ENCODE measurements around the gene NOVA2. TPM values are rescaled to one million over a fixed set of nuclear protein-coding genes. Genes with fewer than 3 reads are reported as not detected.

The NOVA2 gene
- total RNA-seq, 1 donor from 2014 or later, result 10.7 TPM

- Mint-ChIP-seq H3K36me3 (ENCODE audit: low read depth, unreplicated experiment) (peaks cover 2% of the 10 kb centered on the region), H3K27me3 (ENCODE audit: low read depth, unreplicated experiment) (no peaks in the 10 kb centered on the region), H3K4me1 (ENCODE audit: low read depth, unreplicated experiment) (peaks cover 13% of the 10 kb centered on the region), H3K4me3 (ENCODE audit: unreplicated experiment) (peak overlapping the region; percentile 76), H3K9me3 (ENCODE audit: unreplicated experiment) (no peaks in the 10 kb centered on the region), H3K27ac (ENCODE audit: unreplicated experiment) (no peak overlapping the region)
- H2AFZ ChIP-seq (ENCODE audit: low read depth, low read length), result peak overlapping the region; percentile 42
- peaks cover 39% of the 10 kb centered on the region for H3K4me1 ChIP-seq (ENCODE audit: insufficient read depth, low read length)
- no peak for TF ChIP-seq EZH2 (IDR thresholded peaks at IDR 0.05; ENCODE audit: insufficient read depth, low read length)
- TF ChIP-seq CTCF (IDR thresholded peaks at IDR 0.05; ENCODE audit: insufficient read depth, low read depth, low read length), result no peak
- H3K4me2 ChIP-seq (ENCODE audit: low read length), result peak overlapping the region; percentile 55
- H3K79me2 ChIP-seq (ENCODE audit: insufficient read depth, low read length), result no peaks in the 10 kb centered on the region
- no peaks in the 10 kb centered on the region for H3K36me3 ChIP-seq (ENCODE audit: insufficient read depth, low read length)
- peak overlapping the region; percentile 10 for H3K27ac ChIP-seq (ENCODE audit: low read depth, low read length)
- H4K20me1 ChIP-seq (ENCODE audit: insufficient read depth, low read length), result no peaks in the 10 kb centered on the region
- no peak overlapping the region for H3K4me3 ChIP-seq (ENCODE audit: insufficient read depth, low read depth, low read length)
- no peaks in the 10 kb centered on the region for H3K27me3 ChIP-seq (ENCODE audit: insufficient read depth, low read length)
- DNase-seq (ENCODE audit: low read depth), result peak; percentile 10
- no peak overlapping the region for H3K9ac ChIP-seq (ENCODE audit: low read length)
- H3K9me3 ChIP-seq (ENCODE audit: insufficient read depth, low read depth, low read length), result no peaks in the 10 kb centered on the region
- no peak for FAIRE-seq
These were observed 20.8 kb downstream of the NOVA2 start for GRCh38 chr19:45952686-45953505.

GRCh38 chr19:45952341-45952685, 21.4 kb downstream of the NOVA2 start:
- H3K4me2 ChIP-seq (ENCODE audit: low read length), result no peak overlapping the region
- Mint-ChIP-seq H3K9me3 (ENCODE audit: unreplicated experiment) (no peaks in the 10 kb centered on the region), H3K4me3 (ENCODE audit: unreplicated experiment) (no peak overlapping the region), H3K27ac (ENCODE audit: unreplicated experiment) (no peak overlapping the region), H3K36me3 (ENCODE audit: low read depth, unreplicated experiment) (peaks cover 2% of the 10 kb centered on the region), H3K4me1 (ENCODE audit: low read depth, unreplicated experiment) (peaks cover 13% of the 10 kb centered on the region), H3K27me3 (ENCODE audit: low read depth, unreplicated experiment) (no peaks in the 10 kb centered on the region)
- TF ChIP-seq EZH2 (IDR thresholded peaks at IDR 0.05; ENCODE audit: insufficient read depth, low read length), result no peak
- no peak for TF ChIP-seq CTCF (IDR thresholded peaks at IDR 0.05; ENCODE audit: insufficient read depth, low read depth, low read length)
- H3K4me3 ChIP-seq (ENCODE audit: insufficient read depth, low read depth, low read length), result no peak overlapping the region
- peaks cover 43% of the 10 kb centered on the region for H3K4me1 ChIP-seq (ENCODE audit: insufficient read depth, low read length)
- no peaks in the 10 kb centered on the region for H3K27me3 ChIP-seq (ENCODE audit: insufficient read depth, low read length)
- DNase-seq (ENCODE audit: low read depth) (no peak), FAIRE-seq (no peak)
- H4K20me1 ChIP-seq (ENCODE audit: insufficient read depth, low read length), result no peaks in the 10 kb centered on the region
- no peak overlapping the region for H2AFZ ChIP-seq (ENCODE audit: low read depth, low read length)
- H3K9ac ChIP-seq (ENCODE audit: low read length), result no peak overlapping the region
- no peak overlapping the region for H3K27ac ChIP-seq (ENCODE audit: low read depth, low read length)
- H3K36me3 ChIP-seq (ENCODE audit: insufficient read depth, low read length), result no peaks in the 10 kb centered on the region
- H3K79me2 ChIP-seq (ENCODE audit: insufficient read depth, low read length), result no peaks in the 10 kb centered on the region
- no peaks in the 10 kb centered on the region for H3K9me3 ChIP-seq (ENCODE audit: insufficient read depth, low read depth, low read length)

- Histone ChIP-seq H3K36me3 (ENCODE audit: insufficient read depth, low read length) (no peaks in the 10 kb centered on the region), H3K4me3 (ENCODE audit: insufficient read depth, low read depth, low read length) (no peak overlapping the region), H2AFZ (ENCODE audit: low read depth, low read length) (no peak overlapping the region), H3K27me3 (ENCODE audit: insufficient read depth, low read length) (no peaks in the 10 kb centered on the region), H3K9ac (ENCODE audit: low read length) (no peak overlapping the region), H4K20me1 (ENCODE audit: insufficient read depth, low read length) (no peaks in the 10 kb centered on the region), H3K9me3 (ENCODE audit: insufficient read depth, low read depth, low read length) (no peaks in the 10 kb centered on the region), H3K4me1 (ENCODE audit: insufficient read depth, low read length) (peaks cover 5% of the 10 kb centered on the region), H3K79me2 (ENCODE audit: insufficient read depth, low read length) (no peaks in the 10 kb centered on the region), H3K27ac (ENCODE audit: low read depth, low read length) (no peak overlapping the region), H3K4me2 (ENCODE audit: low read length) (no peak overlapping the region)
- no peak overlapping the region for H3K4me3 Mint-ChIP-seq (ENCODE audit: unreplicated experiment)
- DNase-seq (ENCODE audit: low read depth) (peak; percentile 90), FAIRE-seq (no peak)
- no peak overlapping the region for H3K27ac Mint-ChIP-seq (ENCODE audit: unreplicated experiment)
- H3K36me3 Mint-ChIP-seq (ENCODE audit: low read depth, unreplicated experiment), result peaks cover 20% of the 10 kb centered on the region
- H3K9me3 Mint-ChIP-seq (ENCODE audit: unreplicated experiment), result peaks cover 1% of the 10 kb centered on the region
- no peaks in the 10 kb centered on the region for H3K27me3 Mint-ChIP-seq (ENCODE audit: low read depth, unreplicated experiment)
- no peaks in the 10 kb centered on the region for H3K4me1 Mint-ChIP-seq (ENCODE audit: low read depth, unreplicated experiment)
- TF ChIP-seq EZH2 (IDR thresholded peaks at IDR 0.05; ENCODE audit: insufficient read depth, low read length) (no peak), CTCF (IDR thresholded peaks at IDR 0.05; ENCODE audit: insufficient read depth, low read depth, low read length) (no peak)
These were observed 25.7 kb downstream of the NOVA2 start for GRCh38 chr19:45947926-45948325.

Data from astrocyte (in vitro differentiated cells and primary cell).